T-helper 22 cell (primary cell): Measurements from ENCODE around the gene ELAVL1.

ENCODE experiments used
- DNase-seq: peaks from one replicate; pipeline ENCODE4 v3.0.0-alpha.2; 2020; ENCODE audit warnings: low read depth

ELAVL1 gene

DNA sequence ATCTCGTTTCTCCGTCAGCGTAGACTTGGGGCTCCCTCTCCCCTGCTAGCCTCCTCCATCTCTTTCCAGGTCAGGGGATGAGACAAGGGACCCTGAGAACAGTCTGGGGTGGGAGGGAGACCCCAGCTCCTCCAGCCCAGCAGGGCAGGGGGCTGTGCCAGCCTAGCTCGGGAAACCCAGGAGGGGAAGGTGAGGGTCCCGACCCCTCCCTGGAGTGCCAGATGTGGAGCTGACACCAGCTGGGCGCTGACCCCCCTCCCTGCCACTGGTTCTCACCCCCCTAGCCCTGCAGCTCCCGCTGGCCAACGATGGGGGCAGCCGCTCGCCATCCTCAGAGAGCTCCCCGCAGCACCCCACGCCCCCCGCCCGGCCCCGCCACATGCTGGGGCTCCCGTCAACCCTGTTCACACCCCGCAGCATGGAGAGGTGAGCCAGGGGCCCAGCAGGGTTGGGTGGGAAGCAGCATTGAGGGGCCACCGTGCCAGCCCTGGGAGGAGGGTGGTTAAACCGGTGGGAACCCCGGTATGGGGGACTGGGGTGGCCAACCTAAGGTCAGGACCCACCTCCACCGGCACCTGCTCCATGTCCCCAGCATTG is 95.9 kb downstream of the ELAVL1 start:
- DNase-seq: no peak

DNA sequence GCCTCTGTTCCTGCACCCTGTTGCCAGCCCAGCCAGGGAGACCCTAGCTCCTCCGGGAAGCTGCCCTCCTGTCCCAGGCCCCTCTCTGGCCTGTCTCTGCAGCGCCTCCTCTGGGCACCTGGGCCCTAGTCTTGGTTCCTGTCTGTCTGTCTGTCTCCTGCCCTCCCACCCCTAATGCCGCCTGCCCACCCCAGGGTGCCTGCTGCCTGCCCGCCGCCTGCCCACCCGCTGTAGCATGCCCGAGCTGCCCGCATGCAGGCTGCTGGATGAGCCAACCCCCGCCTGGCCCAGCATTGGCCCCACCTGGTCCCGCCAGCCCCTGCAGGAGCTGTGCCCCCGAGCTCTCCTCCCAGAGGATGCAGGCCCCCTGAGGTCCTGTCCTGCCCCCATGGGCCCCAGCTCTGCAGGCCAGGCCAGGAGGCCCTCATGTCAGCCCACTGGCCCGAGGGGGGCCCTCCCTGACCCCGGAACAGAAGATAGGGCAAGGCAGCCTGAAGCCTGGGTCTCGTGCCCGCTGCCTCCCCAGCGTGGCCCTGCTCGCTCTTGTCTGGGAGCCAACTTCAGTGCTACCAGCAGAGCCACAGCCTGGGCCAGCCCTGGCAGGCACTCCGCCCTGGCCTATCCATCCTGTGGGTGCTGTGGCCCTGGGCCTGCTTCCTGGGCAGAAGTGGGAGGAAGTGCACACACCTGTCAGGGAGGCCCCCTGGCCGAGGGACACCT is 96.5 kb downstream of the ELAVL1 start:
- DNase-seq: no peak
